Panc1 (cell line): ENCODE measurements around the gene HK2. TPM values are rescaled to one million over a fixed set of nuclear protein-coding genes. Genes with fewer than 3 reads are reported as not detected.
A peak's percentile ranks its signal among the peaks of the same experiment; 100 is the strongest.

ENCODE experiments used
- ATAC-seq: fragments of 200-7000 bp; cut with Tn5 transposase; 2 replicates; pipeline ENCODE4 v1.9.1; 2020; ENCODE audit warnings: mild to moderate bottlenecking, moderate library complexity
- BruUV-seq: library from RNA; stranded (reverse); fragments of 400-500 nt; replicated peaks from 2 replicates; lab custom pipeline; 2021; lab: Mats Ljungman, UMichigan
- CTCF ChIA-PET: fragments of 300-600 bp; sonication (Branson Sonifier 250); formaldehyde crosslinking; loops from one replicate; lab custom pipeline; 2022; ENCODE audit warnings: antibody characterized with exemption; lab: Charles Lee
- POLR2A ChIA-PET: fragments of 300-600 bp; sonication (Branson Sonifier 250); formaldehyde crosslinking; loops from one replicate; lab custom pipeline; 2022; ENCODE audit warnings: antibody characterized with exemption; lab: Charles Lee
- DNase-seq: peaks from one replicate; pipeline ENCODE4 v3.0.0-alpha.2; 2010; ENCODE audit warnings: low read depth, low spot score
- H3K27ac ChIP-seq: 2 replicates; pipeline ENCODE4 v1.5.1; 2011; ENCODE audit warnings: mild to moderate bottlenecking, low read length, inconsistent platforms
- H3K27me3 ChIP-seq: fragments of 200-500 bp; sonication (Bioruptor generic); 2 replicates; pipeline ENCODE4 v1.6.0; 2014; ENCODE audit warnings: low read length, inconsistent platforms; ENCODE audit not compliant: control insufficient read depth, insufficient read depth
- H3K36me3 ChIP-seq: fragments of 200-500 bp; sonication (Bioruptor generic); 2 replicates; pipeline ENCODE4 v1.5.1; 2014; ENCODE audit warnings: inconsistent platforms, mild to moderate bottlenecking, low read length, moderate library complexity; ENCODE audit not compliant: control insufficient read depth, insufficient read depth
- H3K4me1 ChIP-seq: 2 replicates; pipeline ENCODE4 v1.5.1; 2011; ENCODE audit warnings: inconsistent platforms, mild to moderate bottlenecking, low read length, moderate library complexity; ENCODE audit not compliant: control insufficient read depth, insufficient read depth
- H3K4me3 ChIP-seq, 2 experiments: 2 replicates each; pipeline ENCODE4 v1.5.1; 2011 to 2012; ENCODE audit warnings: low read depth in 2 of 2, low read length in 2 of 2, mild to moderate bottlenecking in 2 of 2, inconsistent platforms in 1 of 2, moderate library complexity in 1 of 2
- H3K9me3 ChIP-seq: fragments of 200-500 bp; sonication (Bioruptor generic); 2 replicates; pipeline ENCODE4 v1.5.1; 2014; ENCODE audit warnings: low read depth, mild to moderate bottlenecking, inconsistent platforms, low read length, moderate library complexity; ENCODE audit not compliant: control insufficient read depth, insufficient read depth
- POLR2AphosphoS5 ChIP-seq: IDR thresholded peaks from 2 replicates; pipeline ENCODE4 v1.6.1; 2012; ENCODE audit warnings: mild to moderate bottlenecking, low read depth, low read length, moderate library complexity
- SIN3A ChIP-seq: IDR thresholded peaks from 2 replicates; pipeline ENCODE4 v1.6.1; 2012; ENCODE audit warnings: low read depth, mild to moderate bottlenecking, low read length, moderate library complexity, borderline replicate concordance; ENCODE audit not compliant: insufficient read depth
- TCF7L2 ChIP-seq: IDR thresholded peaks from 2 replicates; pipeline ENCODE4 v1.6.1; 2011; ENCODE audit warnings: mild to moderate bottlenecking, low read depth, low read length, inconsistent platforms
- in situ Hi-C: cut with HindIII; loops from 2 replicates; pipeline ENCODE4 v1.10.0; 2016; ENCODE audit warnings: low sequenced_read_pairs, low pct_unique_long_range_greater_than_20kb
- intact Hi-C: fragments of 100-400 bp; cut with micrococcal nuclease; formaldehyde crosslinking; loops from one replicate; pipeline ENCODE4 v1.10.0; 2022; ENCODE audit not compliant: unreplicated experiment
- total RNA-seq: library from RNA; stranded (reverse); gene quantifications from one replicate; pipeline ENCODE4 v1.2.1, GENCODE V29; 2021; ENCODE audit not compliant: unreplicated experiment
- TF ChIP-seq, protein P1 (sequence below): fragments of 450-650 bp; IDR thresholded peaks from 2 replicates; pipeline ENCODE4 v1.5.1; 2017; ENCODE audit warnings: mild to moderate bottlenecking
- TF ChIP-seq, protein P2 (sequence below), 2 experiments: IDR thresholded peaks; 2 replicates each; pipeline ENCODE4 v1.6.1; 2011 to 2012; ENCODE audit warnings: low read depth in 2 of 2, control low read depth in 1 of 2, low read length in 1 of 2, mild to moderate bottlenecking in 1 of 2, moderate library complexity in 1 of 2; ENCODE audit not compliant: insufficient read depth in 1 of 2

HK2 gene
- total RNA-seq, 1 experiment from 2014 or later, result 1.7 TPM

DNA sequence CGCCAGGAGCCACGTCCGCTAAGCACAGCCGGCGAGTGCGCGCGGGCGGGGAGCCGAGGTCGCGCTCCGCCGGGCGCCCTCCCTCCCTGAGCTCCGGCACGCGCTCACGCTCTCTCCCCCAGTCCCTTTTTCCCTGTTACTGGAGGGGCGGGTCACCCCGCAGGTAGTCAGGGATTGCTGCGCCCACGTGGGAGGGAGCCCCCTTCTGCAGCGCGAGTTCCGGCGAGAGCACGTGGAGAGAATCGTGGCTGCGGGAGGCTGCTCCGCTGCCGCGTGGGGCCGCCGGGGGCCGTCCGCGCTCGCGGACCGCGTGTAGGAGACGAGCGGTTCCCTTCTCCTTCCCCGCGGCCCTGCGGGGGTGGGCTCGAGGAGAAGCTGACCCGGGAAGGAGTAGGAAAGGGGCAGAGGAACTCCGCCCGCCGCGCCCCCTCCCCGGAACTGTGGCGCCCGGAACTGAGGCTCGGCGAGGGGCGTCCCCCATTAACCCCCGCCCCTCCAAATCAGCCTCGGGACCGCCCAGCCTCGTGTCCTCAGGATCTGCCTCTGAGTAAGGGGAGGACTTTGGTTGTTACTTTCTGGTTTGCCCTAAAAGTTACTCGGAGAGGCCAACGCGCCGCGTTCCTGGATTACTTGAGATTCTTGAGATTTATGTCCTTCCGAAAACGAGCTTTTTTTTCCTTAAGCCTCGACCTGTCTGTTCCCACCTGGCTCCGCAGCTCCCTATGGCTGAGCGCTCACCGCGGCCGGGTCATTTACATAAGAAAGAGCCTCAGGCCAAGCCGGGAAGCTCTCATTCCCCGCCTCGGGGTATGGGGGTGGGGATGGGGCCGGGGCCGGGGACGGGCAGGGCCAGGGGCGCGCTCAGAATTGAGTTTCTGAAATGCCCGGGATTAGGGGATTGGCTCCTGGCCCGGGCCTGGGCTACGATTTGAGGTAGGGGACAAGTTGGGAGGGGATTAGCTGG lies 1.1 kb downstream of the HK2 start:
- TF ChIP-seq, protein P1, sequence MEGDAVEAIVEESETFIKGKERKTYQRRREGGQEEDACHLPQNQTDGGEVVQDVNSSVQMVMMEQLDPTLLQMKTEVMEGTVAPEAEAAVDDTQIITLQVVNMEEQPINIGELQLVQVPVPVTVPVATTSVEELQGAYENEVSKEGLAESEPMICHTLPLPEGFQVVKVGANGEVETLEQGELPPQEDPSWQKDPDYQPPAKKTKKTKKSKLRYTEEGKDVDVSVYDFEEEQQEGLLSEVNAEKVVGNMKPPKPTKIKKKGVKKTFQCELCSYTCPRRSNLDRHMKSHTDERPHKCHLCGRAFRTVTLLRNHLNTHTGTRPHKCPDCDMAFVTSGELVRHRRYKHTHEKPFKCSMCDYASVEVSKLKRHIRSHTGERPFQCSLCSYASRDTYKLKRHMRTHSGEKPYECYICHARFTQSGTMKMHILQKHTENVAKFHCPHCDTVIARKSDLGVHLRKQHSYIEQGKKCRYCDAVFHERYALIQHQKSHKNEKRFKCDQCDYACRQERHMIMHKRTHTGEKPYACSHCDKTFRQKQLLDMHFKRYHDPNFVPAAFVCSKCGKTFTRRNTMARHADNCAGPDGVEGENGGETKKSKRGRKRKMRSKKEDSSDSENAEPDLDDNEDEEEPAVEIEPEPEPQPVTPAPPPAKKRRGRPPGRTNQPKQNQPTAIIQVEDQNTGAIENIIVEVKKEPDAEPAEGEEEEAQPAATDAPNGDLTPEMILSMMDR, result no peak
- TF ChIP-seq, protein P2, sequence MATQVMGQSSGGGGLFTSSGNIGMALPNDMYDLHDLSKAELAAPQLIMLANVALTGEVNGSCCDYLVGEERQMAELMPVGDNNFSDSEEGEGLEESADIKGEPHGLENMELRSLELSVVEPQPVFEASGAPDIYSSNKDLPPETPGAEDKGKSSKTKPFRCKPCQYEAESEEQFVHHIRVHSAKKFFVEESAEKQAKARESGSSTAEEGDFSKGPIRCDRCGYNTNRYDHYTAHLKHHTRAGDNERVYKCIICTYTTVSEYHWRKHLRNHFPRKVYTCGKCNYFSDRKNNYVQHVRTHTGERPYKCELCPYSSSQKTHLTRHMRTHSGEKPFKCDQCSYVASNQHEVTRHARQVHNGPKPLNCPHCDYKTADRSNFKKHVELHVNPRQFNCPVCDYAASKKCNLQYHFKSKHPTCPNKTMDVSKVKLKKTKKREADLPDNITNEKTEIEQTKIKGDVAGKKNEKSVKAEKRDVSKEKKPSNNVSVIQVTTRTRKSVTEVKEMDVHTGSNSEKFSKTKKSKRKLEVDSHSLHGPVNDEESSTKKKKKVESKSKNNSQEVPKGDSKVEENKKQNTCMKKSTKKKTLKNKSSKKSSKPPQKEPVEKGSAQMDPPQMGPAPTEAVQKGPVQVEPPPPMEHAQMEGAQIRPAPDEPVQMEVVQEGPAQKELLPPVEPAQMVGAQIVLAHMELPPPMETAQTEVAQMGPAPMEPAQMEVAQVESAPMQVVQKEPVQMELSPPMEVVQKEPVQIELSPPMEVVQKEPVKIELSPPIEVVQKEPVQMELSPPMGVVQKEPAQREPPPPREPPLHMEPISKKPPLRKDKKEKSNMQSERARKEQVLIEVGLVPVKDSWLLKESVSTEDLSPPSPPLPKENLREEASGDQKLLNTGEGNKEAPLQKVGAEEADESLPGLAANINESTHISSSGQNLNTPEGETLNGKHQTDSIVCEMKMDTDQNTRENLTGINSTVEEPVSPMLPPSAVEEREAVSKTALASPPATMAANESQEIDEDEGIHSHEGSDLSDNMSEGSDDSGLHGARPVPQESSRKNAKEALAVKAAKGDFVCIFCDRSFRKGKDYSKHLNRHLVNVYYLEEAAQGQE (IDR thresholded peaks at IDR 0.05; ENCODE audit: insufficient read depth in 1 of 2, low read depth in 2 of 2, low read length in 1 of 2), result no peak
- TF ChIP-seq TCF7L2, result no peak
- TF ChIP-seq SIN3A, result no peak; the same call in 1 of the 2 replicates
- TF ChIP-seq POLR2AphosphoS5, result no peak
- CTCF ChIA-PET, result no interaction called here

DNA sequence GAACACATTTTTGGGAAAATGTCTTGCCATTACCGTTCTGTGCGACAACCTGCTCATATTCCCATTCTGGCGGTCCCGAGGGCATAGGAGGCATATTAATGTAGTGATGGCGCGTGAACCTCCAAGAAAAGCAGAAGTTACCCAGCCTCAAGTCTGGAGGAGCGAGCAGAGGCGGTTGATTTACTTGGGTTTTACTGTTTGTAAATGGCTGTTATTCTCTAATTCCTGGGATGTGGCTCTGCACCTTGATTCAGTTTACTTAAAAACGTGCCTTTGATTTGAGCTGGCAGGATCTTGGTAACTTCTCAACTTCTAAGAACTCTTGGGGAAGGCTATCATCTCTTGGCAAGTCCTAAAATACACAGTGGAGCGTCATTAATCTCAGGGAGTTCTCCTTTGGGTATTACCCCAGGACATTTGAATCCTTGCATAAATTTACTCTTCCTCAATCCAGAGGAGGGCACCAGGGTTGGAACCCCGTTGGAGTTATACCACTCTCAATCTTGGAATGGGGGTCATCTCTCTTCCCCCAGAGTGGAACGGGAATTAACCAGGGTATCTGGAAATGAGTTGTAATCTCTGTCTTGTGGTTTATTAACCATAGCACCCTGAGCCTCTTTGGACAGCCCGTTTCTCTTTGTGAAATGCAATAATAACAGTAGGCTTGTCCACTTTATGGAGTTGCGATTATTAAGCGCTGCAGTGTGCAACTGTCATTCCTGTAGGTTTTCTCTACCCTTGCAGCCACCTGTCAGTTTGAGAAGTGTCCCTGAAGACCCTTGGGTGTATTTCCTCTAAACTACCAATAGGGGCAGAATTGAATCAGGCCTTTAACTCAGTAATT lies 2.1 kb downstream of the HK2 start:
- Histone ChIP-seq H3K27me3 (peaks cover 8% of the 10 kb centered on the region), H3K4me1 (no peaks in the 10 kb centered on the region), H3K9me3 (no peaks in the 10 kb centered on the region), H3K36me3 (no peaks in the 10 kb centered on the region; the same call in 1 of the 2 replicates), H3K27ac (no peak overlapping the region), H3K4me3 (peak overlapping the region; percentile 46 to 67)
- POLR2A ChIA-PET, result no interaction called here
- no TSS peak for BruUV-seq
- TF ChIP-seq SIN3A (no peak), TCF7L2 (no peak)
- TF ChIP-seq, protein P1, result peak; percentile 88
- TF ChIP-seq, protein P2 (IDR thresholded peaks at IDR 0.05; ENCODE audit: insufficient read depth in 1 of 2, low read depth in 2 of 2, low read length in 1 of 2), result no peak
- intact Hi-C loops, result no loop called here
- CTCF ChIA-PET, result interaction anchor here (0.6 kb wide), 1 partner anchor 40 kb away, joined by 3 read pairs; no protein-coding TSS in a partner anchor
- in situ Hi-C loops, result no loop called here
- no peak for DNase-seq
- ATAC-seq, result peak; percentile 44; the same call in 1 of the 2 replicates

More for the DNA sequence above, 1.1 kb downstream of the HK2 start:
- POLR2A ChIA-PET, result no interaction called here
- intact Hi-C loops, result no loop called here
- Histone ChIP-seq H3K4me3 (peak overlapping the region; percentile 46 to 67), H3K27ac (no peak overlapping the region), H3K4me1 (no peaks in the 10 kb centered on the region), H3K36me3 (no peaks in the 10 kb centered on the region; the same call in 1 of the 2 replicates), H3K9me3 (no peaks in the 10 kb centered on the region), H3K27me3 (peaks cover 8% of the 10 kb centered on the region)
- in situ Hi-C loops, result no loop called here
- ATAC-seq (peak; percentile 59), DNase-seq (no peak)
- BruUV-seq, result no TSS peak
